ENCODE measurements around the gene PPP1R11. TPM values are rescaled to one million over a fixed set of nuclear protein-coding genes. Genes with fewer than 3 reads are reported as not detected.

PPP1R11 gene
- total RNA-seq, 1 donor from 2014 or later, result 19.0 TPM

GRCh38 chr6:30077218-30077617 lies 10.2 kb downstream of the PPP1R11 start:
- peaks cover 5% of the 10 kb centered on the region for H3K27me3 ChIP-seq (ENCODE audit: control insufficient read depth, insufficient read depth, low read length)
- FAIRE-seq, result no peak

GRCh38 chr6:30087876-30088275 lies 20.9 kb downstream of the PPP1R11 start:
- Histone ChIP-seq H3K36me3 (ENCODE audit: control insufficient read depth, insufficient read depth, low read length) (no peaks in the 10 kb centered on the region), H3K4me3 (ENCODE audit: low read depth, low read length) (no peak overlapping the region), H3K27me3 (ENCODE audit: control insufficient read depth, insufficient read depth, low read length) (no peaks in the 10 kb centered on the region)
- FAIRE-seq, result no peak
- peak; percentile 67 for DNase-seq (ENCODE audit: low read depth)
- no peak for TF ChIP-seq CTCF (IDR thresholded peaks at IDR 0.05; ENCODE audit: insufficient read depth, low read length, severe bottlenecking)

More at GRCh38 chr6:30077218-30077617, 10.2 kb downstream of the PPP1R11 start:
- H3K4me3 ChIP-seq (ENCODE audit: low read depth, low read length), result no peak overlapping the region
- no peak for TF ChIP-seq CTCF (IDR thresholded peaks at IDR 0.05; ENCODE audit: insufficient read depth, low read length, severe bottlenecking)
- DNase-seq (ENCODE audit: low read depth), result no peak
- peaks cover 3% of the 10 kb centered on the region for H3K36me3 ChIP-seq (ENCODE audit: control insufficient read depth, insufficient read depth, low read length)

GRCh38 chr6:30091577-30092381 lies 24.8 kb downstream of the PPP1R11 start:
- Histone ChIP-seq H3K4me3 (ENCODE audit: low read depth, low read length) (no peak overlapping the region), H3K27me3 (ENCODE audit: control insufficient read depth, insufficient read depth, low read length) (peaks cover 1% of the 10 kb centered on the region), H3K36me3 (ENCODE audit: control insufficient read depth, insufficient read depth, low read length) (no peaks in the 10 kb centered on the region)
- peak; percentile 58 for FAIRE-seq
- TF ChIP-seq CTCF (IDR thresholded peaks at IDR 0.05; ENCODE audit: insufficient read depth, low read length, severe bottlenecking), result no peak
- peak; percentile 68 for DNase-seq (ENCODE audit: low read depth)

- no peaks in the 10 kb centered on the region for H3K36me3 ChIP-seq (ENCODE audit: control insufficient read depth, insufficient read depth, low read length)
- no peak for TF ChIP-seq CTCF (IDR thresholded peaks at IDR 0.05; ENCODE audit: insufficient read depth, low read length, severe bottlenecking)
- DNase-seq (ENCODE audit: low read depth) (no peak), FAIRE-seq (no peak)
- peaks cover 1% of the 10 kb centered on the region for H3K27me3 ChIP-seq (ENCODE audit: control insufficient read depth, insufficient read depth, low read length)
- no peak overlapping the region for H3K4me3 ChIP-seq (ENCODE audit: low read depth, low read length)
Measured at GRCh38 chr6:30092852-30093543, 26.0 kb downstream of the PPP1R11 start.

- TF ChIP-seq CTCF (IDR thresholded peaks at IDR 0.05; ENCODE audit: insufficient read depth, low read length, severe bottlenecking), result no peak
- H3K27me3 ChIP-seq (ENCODE audit: control insufficient read depth, insufficient read depth, low read length), result peaks cover 1% of the 10 kb centered on the region
- H3K4me3 ChIP-seq (ENCODE audit: low read depth, low read length), result no peak overlapping the region
- no peaks in the 10 kb centered on the region for H3K36me3 ChIP-seq (ENCODE audit: control insufficient read depth, insufficient read depth, low read length)
- DNase-seq (ENCODE audit: low read depth) (no peak), FAIRE-seq (no peak)
Measured at GRCh38 chr6:30093951-30094661, 27.1 kb downstream of the PPP1R11 start.

All from bronchial epithelial cell (primary cell).